Prostate gland (tissue), 2 donors: Measurements from ENCODE around the gene IGFLR1.

Experiments
- POLR2AphosphoS5 ChIP-seq: sonication (generic); formaldehyde crosslinking; IDR thresholded peaks from one replicate; pipeline ENCODE4 v1.6.1; 2017; ENCODE audit warnings: antibody characterized with exemption
- TF ChIP-seq, protein P1 (sequence below), 4 experiments: fragments of 200-600 bp in 2 of 4; fragments of 450-650 bp in 2 of 4; sonication (generic) in 2 of 4; IDR thresholded peaks; 1 replicate in 3 of 4; 2 replicates in 1 of 4; pipeline ENCODE4 v1.5.1; 2016 to 2019; ENCODE audit warnings: antibody characterized with exemption in 4 of 4, mild to moderate bottlenecking in 2 of 4, moderate library complexity in 2 of 4

DNA sequence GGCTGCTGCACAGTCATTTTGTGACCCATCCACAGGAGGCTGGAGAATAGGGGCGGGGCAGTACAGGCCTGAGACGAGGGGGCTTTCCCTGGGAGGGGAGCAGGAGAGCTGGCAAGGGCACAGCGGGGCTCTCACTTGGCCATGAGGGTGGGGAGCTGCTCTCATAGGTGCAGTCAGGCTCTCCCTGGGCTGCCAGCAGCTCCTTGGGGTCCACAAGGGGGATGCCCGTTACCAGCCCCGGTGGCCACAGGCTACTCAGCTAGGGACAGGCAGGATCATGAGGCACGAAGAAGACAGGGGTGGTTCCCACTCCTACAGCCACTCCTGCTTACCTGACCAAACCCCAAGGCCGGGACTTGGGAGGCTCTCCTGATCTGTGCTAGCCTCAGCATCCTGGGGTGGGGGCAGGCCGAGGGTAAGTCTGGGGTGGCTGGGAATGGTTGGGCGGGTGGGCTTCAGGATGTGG lies 49.6 kb upstream of the IGFLR1 start:
- no peak for TF ChIP-seq POLR2AphosphoS5
- TF ChIP-seq, protein P1, sequence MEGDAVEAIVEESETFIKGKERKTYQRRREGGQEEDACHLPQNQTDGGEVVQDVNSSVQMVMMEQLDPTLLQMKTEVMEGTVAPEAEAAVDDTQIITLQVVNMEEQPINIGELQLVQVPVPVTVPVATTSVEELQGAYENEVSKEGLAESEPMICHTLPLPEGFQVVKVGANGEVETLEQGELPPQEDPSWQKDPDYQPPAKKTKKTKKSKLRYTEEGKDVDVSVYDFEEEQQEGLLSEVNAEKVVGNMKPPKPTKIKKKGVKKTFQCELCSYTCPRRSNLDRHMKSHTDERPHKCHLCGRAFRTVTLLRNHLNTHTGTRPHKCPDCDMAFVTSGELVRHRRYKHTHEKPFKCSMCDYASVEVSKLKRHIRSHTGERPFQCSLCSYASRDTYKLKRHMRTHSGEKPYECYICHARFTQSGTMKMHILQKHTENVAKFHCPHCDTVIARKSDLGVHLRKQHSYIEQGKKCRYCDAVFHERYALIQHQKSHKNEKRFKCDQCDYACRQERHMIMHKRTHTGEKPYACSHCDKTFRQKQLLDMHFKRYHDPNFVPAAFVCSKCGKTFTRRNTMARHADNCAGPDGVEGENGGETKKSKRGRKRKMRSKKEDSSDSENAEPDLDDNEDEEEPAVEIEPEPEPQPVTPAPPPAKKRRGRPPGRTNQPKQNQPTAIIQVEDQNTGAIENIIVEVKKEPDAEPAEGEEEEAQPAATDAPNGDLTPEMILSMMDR (IDR thresholded peaks at IDR 0.05) = no peak
